T-cell (primary cell): ENCODE results near the gene ELN. TPM values are rescaled to one million over a fixed set of nuclear protein-coding genes. Genes with fewer than 3 reads are reported as not detected.

Experiments
- ATAC-seq, 4 experiments: fragments of 200-7000 bp in 3 of 4; fragments of 150-1000 bp in 1 of 4; cut with Tn5 transposase; replicated peaks in 1 of 4; 1 replicate in 3 of 4; 2 replicates in 1 of 4; pipeline ENCODE4 v1.10.0; 2021; ENCODE audit warnings: moderate library complexity in 3 of 4, mild to moderate bottlenecking in 2 of 4, moderate number of reproducible peaks in 1 of 4
- CTCF ChIA-PET, 2 donors: fragments of 300-600 bp; sonication (Branson Sonifier 250); formaldehyde crosslinking; loops; one replicate each; lab custom pipeline; 2022; ENCODE audit warnings: antibody characterized with exemption in 2 of 2; lab: Charles Lee
- POLR2A ChIA-PET, 2 donors: fragments of 300-600 bp; sonication (Branson Sonifier 250); formaldehyde crosslinking; loops; one replicate each; lab custom pipeline; 2022; ENCODE audit warnings: antibody characterized with exemption in 2 of 2; lab: Charles Lee
- DNase-seq, 35 experiments: peaks; one replicate each; pipeline versions ENCODE4 v3.0.0 to v3.0.0-alpha.2; 2013 to 2023
- H3K27ac ChIP-seq: one replicate; pipeline ENCODE4 v1.5.1; 2013; ENCODE audit warnings: low read length
- H3K27me3 ChIP-seq, 2 experiments: replicated peaks in 1 of 2; 1 replicate in 1 of 2; 2 replicates in 1 of 2; pipeline versions ENCODE4 v1.6.1 to v1.7.0; 2013; ENCODE audit warnings: low read length in 1 of 2, mixed read lengths in 1 of 2; ENCODE audit not compliant: control insufficient read depth in 2 of 2, insufficient read depth in 2 of 2; ENCODE audit errors: extremely low read depth in 1 of 2
- H3K36me3 ChIP-seq, 2 donors: 1 replicate in 1 of 2; 2 replicates in 1 of 2; pipeline versions ENCODE4 v1.6.1 to v1.7.0; 2013; ENCODE audit warnings: low read length in 1 of 2; ENCODE audit not compliant: control insufficient read depth in 2 of 2, insufficient read depth in 1 of 2; ENCODE audit errors: extremely low read depth in 1 of 2
- H3K4me1 ChIP-seq, 2 experiments: 1 replicate in 1 of 2; 2 replicates in 1 of 2; pipeline versions ENCODE4 v1.6.1 to v1.7.0; 2013; ENCODE audit warnings: low read length in 2 of 2, mixed read lengths in 1 of 2; ENCODE audit not compliant: insufficient read depth in 2 of 2, control insufficient read depth in 1 of 2; ENCODE audit errors: extremely low read depth in 1 of 2
- H3K4me3 ChIP-seq, 2 donors: 1 replicate in 1 of 2; 2 replicates in 1 of 2; pipeline versions ENCODE4 v1.5.1 to v1.7.0; 2013; ENCODE audit warnings: mild to moderate bottlenecking in 2 of 2, low read length in 1 of 2, moderate library complexity in 1 of 2; ENCODE audit not compliant: control insufficient read depth in 1 of 2; ENCODE audit errors: extremely low read depth in 1 of 2
- H3K9me3 ChIP-seq: 2 replicates; pipeline ENCODE4 v1.7.0; 2013
- H3K27ac Mint-ChIP-seq, 2 donors: one replicate each; pipeline ENCODE4 v1.8.0; 2020 to 2021; ENCODE audit warnings: mild to moderate bottlenecking in 2 of 2, mixed read lengths in 2 of 2
- H3K27me3 Mint-ChIP-seq, 2 donors: one replicate each; pipeline ENCODE4 v1.8.0; 2021 to 2022; ENCODE audit warnings: mixed read lengths in 2 of 2
- H3K36me3 Mint-ChIP-seq: one replicate; pipeline ENCODE4 v1.8.0; 2021; ENCODE audit warnings: mixed read lengths
- H3K4me1 Mint-ChIP-seq, 3 donors: one replicate each; pipeline ENCODE4 v1.8.0; 2020 to 2022; ENCODE audit warnings: mixed read lengths in 3 of 3, mild to moderate bottlenecking in 1 of 3
- H3K4me3 Mint-ChIP-seq, 3 donors: one replicate each; pipeline ENCODE4 v1.8.0; 2020 to 2022; ENCODE audit warnings: mild to moderate bottlenecking in 3 of 3, mixed read lengths in 3 of 3, moderate library complexity in 3 of 3
- H3K9me3 Mint-ChIP-seq, 3 donors: one replicate each; pipeline ENCODE4 v1.8.0; 2020 to 2022; ENCODE audit warnings: mixed read lengths in 3 of 3
- WGBS: methylation state at CpG from one replicate; pipeline ENCODE4 v1.1.5; 2013; ENCODE audit warnings: missing lambda C conversion rate; ENCODE audit not compliant: insufficient coverage; 5-methylcytosine and 5-hydroxymethylcytosine counted together
- total RNA-seq, 35 experiments: library from RNA in 6 of 35; stranded (reverse) in 6 of 35; fragments of 120-200 nt in 1 of 35; gene quantifications; one replicate each; pipeline versions ENCODE4 v1.2.1 to v1.2.4 and lab custom pipeline; 2013 to 2026

Gene ELN
- total RNA-seq, 5 donors from 2014 or later (not counting 1 experiment from before 2014, with no cell fraction given) = 0.22 to 0.56 (median 0.44) TPM; not detected in 2

DNA sequence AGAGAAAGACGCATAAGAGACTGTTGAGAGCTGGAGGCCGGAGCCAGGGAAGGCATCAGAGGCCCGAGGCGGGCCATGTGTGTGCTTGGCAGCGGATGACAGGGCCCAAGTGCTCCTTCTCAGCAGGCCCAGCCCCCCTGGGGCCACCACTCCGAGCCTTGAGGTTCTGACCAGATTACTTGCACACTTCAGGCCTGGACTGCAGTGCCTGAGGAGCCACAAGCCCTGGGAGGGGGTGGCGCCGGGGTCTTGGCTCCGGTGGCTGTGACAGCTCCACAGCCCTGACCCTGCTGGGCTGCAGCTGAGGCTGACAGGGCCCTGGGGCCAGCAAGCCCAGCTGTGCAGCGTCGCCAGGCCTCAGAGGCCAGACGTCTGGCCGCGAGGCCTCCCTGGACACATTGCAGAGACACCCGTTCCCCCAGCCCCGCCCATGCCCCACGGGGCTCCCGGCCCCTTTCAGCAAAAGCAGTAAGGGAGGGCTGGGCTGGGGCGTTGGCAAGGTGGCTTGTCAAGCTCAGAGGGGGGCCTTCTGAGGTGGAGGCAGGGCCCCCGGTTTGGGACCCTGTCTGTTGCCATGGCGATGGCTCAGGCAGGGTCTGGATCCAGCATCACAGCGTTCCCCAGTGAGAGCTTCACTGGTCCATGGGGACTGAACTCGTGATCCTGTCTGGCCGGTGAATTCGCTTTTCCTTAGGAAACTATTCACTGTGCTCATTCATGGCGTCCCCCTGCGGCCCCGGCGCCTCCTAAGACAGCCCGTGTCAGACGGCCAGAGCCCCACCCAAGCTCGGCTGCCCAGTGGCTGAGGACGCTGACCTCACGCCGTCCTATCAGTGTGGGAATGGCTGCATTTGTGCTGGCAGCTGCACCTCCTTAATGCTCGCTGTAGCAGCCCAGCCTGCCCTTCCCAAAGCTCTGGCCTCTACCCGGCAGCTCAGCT lies 5.7 kb downstream of the ELN start:
- Mint-ChIP-seq H3K9me3 (no peaks in the 10 kb centered on the region), H3K27ac (no peak overlapping the region), H3K36me3 (no peaks in the 10 kb centered on the region), H3K4me3 (no peak overlapping the region), H3K4me1 (peaks cover 7 to 8% (median 7%) of the 10 kb centered on the region in 3 donors), H3K27me3 (peaks cover 22 to 27% of the 10 kb centered on the region in 2 donors)
- H3K27me3 ChIP-seq = peaks cover 0 to 59% of the 10 kb centered on the region in 2 experiments
- ATAC-seq (no peak), DNase-seq (no peak)
- no peaks in the 10 kb centered on the region for H3K9me3 ChIP-seq
- H3K36me3 ChIP-seq = no peaks in the 10 kb centered on the region
- 86% methylated on average over 36 of the region's 37 CpGs for WGBS
- no peak overlapping the region for H3K4me3 ChIP-seq
- POLR2A ChIA-PET = interaction anchor here in 1 of 2 donors (0.6 kb wide), 1 partner anchor 118 kb away, joined by 3 read pairs; no protein-coding TSS in a partner anchor
- CTCF ChIA-PET = no interaction called here
- H3K4me1 ChIP-seq = peaks cover 0 to 5% of the 10 kb centered on the region in 2 experiments
- H3K27ac ChIP-seq = no peak overlapping the region

DNA sequence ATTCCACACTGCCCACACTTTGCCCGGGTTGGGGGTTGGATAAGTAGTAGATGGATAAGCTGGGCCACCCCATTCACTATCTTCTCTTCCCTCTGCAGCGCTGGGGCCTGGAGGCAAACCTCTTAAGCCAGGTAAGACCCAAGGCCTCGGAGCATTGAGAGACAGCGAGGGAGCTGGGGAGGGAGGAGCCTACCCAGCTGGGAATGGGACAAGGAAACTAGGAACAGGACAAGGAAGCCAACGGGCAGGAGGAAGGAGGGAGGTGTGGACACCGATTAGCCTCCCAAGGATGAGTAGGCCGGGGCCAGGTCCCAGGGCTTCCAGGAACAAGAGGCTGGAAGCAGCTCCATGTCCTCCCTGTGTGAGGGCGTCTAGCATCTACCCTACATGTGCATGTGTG lies 9.6 kb downstream of the ELN start:
- ChIA-PET CTCF (no interaction called here), POLR2A (no interaction called here)
- WGBS = 52% methylated on average over 5 of the region's 8 CpGs
- no peaks in the 10 kb centered on the region for H3K36me3 Mint-ChIP-seq
- H3K4me1 Mint-ChIP-seq = no peaks in the 10 kb centered on the region
- H3K27ac Mint-ChIP-seq = no peak overlapping the region
- Histone ChIP-seq H3K9me3 (no peaks in the 10 kb centered on the region), H3K27ac (no peak overlapping the region), H3K36me3 (no peaks in the 10 kb centered on the region), H3K27me3 (peaks cover 0 to 34% of the 10 kb centered on the region in 2 experiments), H3K4me1 (no peaks in the 10 kb centered on the region), H3K4me3 (no peak overlapping the region)
- ATAC-seq = no peak
- no peaks in the 10 kb centered on the region for H3K9me3 Mint-ChIP-seq
- DNase-seq = no peak
- peaks cover 0 to 3% of the 10 kb centered on the region in 2 donors for H3K27me3 Mint-ChIP-seq
- H3K4me3 Mint-ChIP-seq = no peak overlapping the region

DNA sequence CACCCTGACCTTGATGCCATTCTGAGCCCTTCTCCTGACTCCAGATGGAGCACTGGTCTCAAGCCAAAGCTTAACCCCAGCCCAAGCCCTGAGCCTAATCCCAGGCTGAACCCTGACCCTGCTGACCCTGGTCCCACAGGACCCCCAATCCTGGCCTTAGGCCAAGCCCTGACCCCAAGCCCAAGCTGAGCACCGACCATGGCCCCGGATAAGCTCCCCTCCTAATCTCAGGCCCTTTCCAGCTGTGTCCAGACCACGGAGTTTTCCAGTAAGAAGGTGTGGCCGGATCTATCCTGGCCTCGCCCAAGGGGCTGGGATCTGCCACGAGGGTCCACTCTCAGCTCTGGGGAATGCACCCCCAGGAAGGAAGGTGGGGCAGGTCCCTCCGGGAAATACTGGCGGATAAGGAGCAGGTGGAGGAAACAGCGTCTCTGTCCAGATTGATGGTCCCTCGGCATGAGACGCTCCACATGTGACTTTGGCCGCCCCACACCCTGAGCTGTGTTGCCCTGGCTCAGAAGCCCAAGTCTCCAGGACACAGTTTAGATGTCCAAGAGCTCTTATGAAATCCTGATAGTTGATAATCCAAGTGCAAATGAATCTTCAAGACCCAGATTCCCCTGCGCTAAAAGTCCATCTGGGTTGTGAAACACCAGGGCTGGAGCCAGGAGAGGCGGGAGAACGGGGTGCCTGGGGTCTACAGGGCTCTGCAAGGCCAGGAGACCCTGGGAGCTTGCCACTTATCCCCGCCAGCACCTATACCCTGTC lies 10.4 kb downstream of the ELN start:
- no peak overlapping the region for H3K4me3 ChIP-seq
- Mint-ChIP-seq H3K4me1 (no peaks in the 10 kb centered on the region), H3K9me3 (no peaks in the 10 kb centered on the region), H3K27me3 (no peaks in the 10 kb centered on the region), H3K36me3 (no peaks in the 10 kb centered on the region), H3K27ac (no peak overlapping the region), H3K4me3 (no peak overlapping the region)
- POLR2A ChIA-PET = no interaction called here
- H3K36me3 ChIP-seq = no peaks in the 10 kb centered on the region
- H3K27ac ChIP-seq = no peak overlapping the region
- 84% methylated on average over 15 of the region's 16 CpGs for WGBS
- ATAC-seq (no peak), DNase-seq (no peak)
- CTCF ChIA-PET = no interaction called here
- H3K9me3 ChIP-seq = no peaks in the 10 kb centered on the region
- H3K4me1 ChIP-seq = no peaks in the 10 kb centered on the region
- peaks cover 0 to 37% of the 10 kb centered on the region in 2 experiments for H3K27me3 ChIP-seq

DNA sequence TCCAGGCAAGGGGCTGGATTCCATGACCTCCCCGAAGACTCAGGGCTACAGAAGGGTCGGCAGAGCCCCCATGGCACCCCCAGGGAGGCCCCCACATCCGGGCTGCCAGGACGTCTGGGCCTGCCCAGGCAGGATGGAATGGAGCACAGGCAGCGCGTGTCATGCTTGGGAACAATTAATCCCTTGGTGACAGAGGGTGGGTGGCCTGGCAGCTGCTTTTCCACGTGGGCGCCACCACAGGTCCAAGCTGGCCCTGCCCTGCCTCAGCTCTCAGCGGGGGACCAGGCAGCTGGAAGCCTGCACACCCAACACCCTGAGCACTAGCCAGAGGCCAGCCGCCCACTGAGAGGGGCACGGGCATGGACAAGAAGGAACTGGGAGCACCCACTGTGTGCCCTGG lies 11.4 kb downstream of the ELN start:
- Histone ChIP-seq H3K4me3 (no peak overlapping the region), H3K36me3 (no peaks in the 10 kb centered on the region), H3K27me3 (peaks cover 0 to 35% of the 10 kb centered on the region in 2 experiments), H3K4me1 (no peaks in the 10 kb centered on the region), H3K27ac (no peak overlapping the region), H3K9me3 (no peaks in the 10 kb centered on the region)
- Mint-ChIP-seq H3K4me3 (no peak overlapping the region), H3K27ac (no peak overlapping the region), H3K27me3 (no peaks in the 10 kb centered on the region), H3K9me3 (no peaks in the 10 kb centered on the region), H3K4me1 (no peaks in the 10 kb centered on the region), H3K36me3 (no peaks in the 10 kb centered on the region)
- 79% methylated on average over 9 of the region's 11 CpGs for WGBS
- POLR2A ChIA-PET = no interaction called here
- CTCF ChIA-PET = no interaction called here
- DNase-seq (no peak), ATAC-seq (no peak)

DNA sequence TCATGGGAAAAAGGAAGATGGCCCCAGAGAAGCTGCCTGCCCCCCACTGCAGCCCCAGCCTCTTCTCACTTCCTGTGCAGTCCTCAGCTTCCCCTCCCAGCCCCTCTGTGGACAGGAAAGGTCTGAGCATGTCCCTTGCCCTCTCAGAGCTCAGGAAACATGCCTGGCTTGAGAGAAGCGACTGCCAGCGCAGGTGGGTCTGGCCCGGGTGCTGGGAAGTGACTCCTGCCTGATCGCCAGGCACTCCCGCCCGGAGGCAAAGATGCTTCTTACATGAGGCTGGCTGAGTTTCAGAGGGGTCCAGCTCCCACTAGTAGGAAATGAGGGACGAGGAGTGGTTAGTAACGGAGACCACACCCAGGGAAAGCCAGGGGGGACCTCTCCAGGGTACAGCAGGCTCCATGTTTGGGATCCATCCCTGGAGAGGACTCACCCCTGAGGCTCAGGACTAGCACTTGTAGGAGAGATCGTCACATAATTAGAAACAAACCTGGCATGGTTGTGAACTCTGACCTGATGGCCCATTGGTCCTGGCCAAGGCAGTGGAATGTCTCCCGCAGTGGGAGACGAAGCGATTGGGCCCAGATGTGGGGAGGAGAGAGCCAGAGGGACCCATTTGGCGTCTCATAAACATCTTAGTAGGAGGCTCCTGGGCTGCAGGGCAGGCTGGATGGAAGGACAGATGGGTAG lies 12.3 kb downstream of the ELN start:
- Mint-ChIP-seq H3K27me3 (no peaks in the 10 kb centered on the region), H3K9me3 (no peaks in the 10 kb centered on the region), H3K27ac (no peak overlapping the region), H3K4me1 (no peaks in the 10 kb centered on the region), H3K4me3 (no peak overlapping the region), H3K36me3 (no peaks in the 10 kb centered on the region)
- H3K4me1 ChIP-seq = no peaks in the 10 kb centered on the region
- H3K36me3 ChIP-seq = no peaks in the 10 kb centered on the region
- CTCF ChIA-PET = interaction anchor here in 1 of 2 donors (0.6 kb wide), 1 partner anchor 1573 kb away, joined by 3 read pairs; no protein-coding TSS in a partner anchor
- no peak overlapping the region for H3K4me3 ChIP-seq
- no peaks in the 10 kb centered on the region for H3K9me3 ChIP-seq
- WGBS = 85% methylated on average over 12 of the region's 13 CpGs
- POLR2A ChIA-PET = no interaction called here
- peaks cover 0 to 35% of the 10 kb centered on the region in 2 experiments for H3K27me3 ChIP-seq
- H3K27ac ChIP-seq = no peak overlapping the region
- DNase-seq (no peak), ATAC-seq (no peak)
